DMS 273 (cell line): ENCODE measurements around the gene MRPL33.

Source experiments
- DNase-seq: peaks from one replicate; lab custom pipeline; 2025; ENCODE audit not compliant: unreplicated experiment; lab: John Stamatoyannopoulos, UW

The MRPL33 gene

DNA sequence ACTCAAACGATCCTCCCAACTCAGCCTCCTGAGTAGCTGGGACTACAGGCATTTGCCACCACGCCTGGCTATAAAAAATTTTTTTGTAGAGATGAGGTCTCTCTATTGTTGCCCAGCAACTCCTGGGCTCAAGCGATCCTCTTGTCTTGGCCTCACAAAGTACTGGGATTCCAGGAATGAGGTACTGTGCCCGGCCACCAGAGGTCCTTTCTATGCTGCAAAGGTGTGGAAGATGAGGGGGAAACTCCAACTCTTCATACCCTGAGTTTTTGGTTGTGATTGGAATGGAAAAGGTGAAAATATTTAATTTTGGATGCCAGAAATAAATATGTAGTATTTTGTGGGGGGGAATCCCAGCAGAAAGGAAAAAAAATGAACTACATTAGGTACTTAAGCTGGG lies 36.0 kb downstream of the MRPL33 start:
- peak; percentile 57 for DNase-seq

DNA sequence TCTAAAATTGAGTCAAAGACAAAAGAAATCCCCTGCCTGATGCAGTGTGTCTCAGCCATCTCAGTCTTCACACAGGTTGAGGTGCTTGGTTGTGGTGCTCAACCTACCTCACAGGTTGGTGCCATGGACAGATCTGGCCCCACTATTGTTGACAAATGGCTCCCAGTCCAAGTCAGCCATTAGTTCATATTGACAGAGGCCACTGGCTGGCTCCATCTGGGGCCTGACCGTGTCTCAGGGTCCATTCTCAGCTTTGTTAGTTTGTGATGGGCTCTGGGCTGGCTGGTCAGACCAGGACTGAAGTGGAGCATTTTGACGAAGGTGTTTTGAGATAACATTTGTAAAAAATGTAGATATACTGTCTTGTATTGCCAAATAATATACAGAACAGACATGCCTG lies 36.9 kb downstream of the MRPL33 start:
- no peak for DNase-seq

- DNase-seq, result no peak
These were observed 37.5 kb downstream of the MRPL33 start for GRCh38 chr2:27808984-27809383.

- DNase-seq, result no peak
These were observed 38.3 kb downstream of the MRPL33 start for GRCh38 chr2:27809761-27810241.

DNA sequence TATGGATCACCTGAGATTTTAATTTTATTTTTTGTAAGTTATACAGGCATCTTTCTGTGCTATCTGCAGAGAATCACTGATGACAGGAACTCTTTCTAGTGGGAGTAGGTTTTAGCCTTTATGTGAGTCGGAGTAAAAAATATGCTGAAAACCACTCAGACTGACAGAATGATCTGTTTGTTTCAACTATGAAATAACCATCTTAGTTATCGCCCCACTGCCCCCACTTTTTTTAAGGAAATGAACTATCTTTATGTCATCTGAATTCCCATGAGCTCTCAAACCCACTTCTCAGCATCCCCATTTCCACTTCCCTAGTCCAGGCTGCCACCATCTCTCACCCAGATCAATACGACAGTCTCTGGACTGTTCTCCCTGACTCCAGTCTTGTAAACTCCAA lies 38.9 kb downstream of the MRPL33 start:
- DNase-seq, result no peak

DNA sequence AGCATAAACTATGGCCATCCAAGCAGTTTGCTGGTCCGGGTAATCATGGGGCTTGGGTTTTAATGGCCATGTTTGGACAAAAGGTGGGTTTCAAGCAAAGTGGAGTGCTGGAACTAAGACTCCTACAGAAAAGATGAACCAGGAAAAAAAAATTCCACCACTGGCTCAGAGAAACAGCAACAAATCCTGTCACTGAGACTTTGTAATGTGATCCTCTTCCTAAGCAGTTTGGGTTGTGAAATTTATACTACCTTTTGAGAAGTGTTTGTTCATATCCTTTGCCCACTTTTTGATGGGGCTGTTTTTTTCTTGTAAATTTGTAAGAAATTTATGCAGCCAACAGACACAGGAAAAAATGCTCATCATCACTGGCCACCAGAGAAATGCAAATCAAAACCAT lies 40.2 kb downstream of the MRPL33 start:
- DNase-seq, result no peak

DNA sequence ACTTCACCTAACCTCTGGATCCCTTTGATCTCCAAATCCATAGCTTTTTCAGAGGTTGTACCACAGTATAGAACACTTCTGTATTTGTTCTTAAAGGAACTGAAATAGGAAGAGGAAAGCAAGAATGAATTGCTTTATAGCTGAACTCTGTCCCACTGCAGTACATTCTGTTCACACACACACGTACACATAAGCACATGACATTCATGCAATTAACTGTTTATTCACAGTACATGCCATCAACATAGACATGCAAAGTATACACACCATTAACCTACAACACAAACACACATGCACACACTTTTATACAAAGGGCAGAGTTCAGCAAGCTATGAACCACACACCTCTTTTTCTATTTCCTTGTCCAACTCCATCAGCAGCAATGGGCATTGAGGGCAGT lies 43.2 kb downstream of the MRPL33 start:
- DNase-seq, result no peak

DNA sequence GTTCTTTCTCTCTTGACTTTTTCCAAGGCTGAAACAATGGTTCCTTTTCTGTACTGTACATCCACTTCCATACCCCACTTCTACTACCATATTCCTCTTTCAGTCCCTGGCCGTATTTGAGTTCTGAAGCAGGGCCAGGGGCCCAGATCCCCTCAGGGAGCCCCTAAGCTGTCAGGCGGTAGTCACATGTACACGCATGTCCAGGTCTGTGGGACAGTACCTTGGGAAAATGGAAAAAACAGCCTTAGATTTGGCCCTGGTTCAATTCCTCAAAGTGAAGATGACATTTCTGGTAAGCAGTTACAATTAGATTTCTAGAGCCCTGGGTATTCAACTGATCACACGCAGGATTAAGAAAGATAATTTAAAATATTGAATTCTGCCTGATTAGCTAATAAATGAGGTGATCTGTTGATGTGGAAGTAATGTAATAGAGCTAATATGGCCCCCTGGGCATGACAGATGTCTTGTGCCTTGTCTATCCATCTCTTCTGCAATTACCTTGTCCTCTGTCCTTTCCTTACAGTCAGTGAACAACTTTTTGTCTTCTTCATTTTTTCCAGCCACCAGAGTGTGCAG lies 44.4 kb downstream of the MRPL33 start:
- DNase-seq, result no peak

DNA sequence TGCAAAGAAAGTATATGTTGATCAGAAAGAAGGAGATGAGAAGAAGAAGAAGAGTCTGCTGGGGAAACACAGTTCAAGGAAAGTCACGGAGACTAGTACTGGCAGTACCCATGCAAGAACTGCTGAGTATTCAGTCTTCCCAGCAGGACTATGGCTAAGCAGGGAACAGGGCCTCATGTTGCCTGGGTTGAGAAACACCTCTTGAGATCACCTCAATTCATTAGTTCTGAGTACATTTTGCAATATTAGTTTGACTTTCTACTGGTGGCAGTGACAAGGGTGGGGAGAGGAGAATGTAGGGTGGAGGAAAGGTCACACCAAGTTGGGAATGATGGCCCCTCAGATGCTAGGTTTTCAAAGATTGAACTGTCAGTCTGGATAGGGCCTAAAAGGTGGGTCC lies 50.5 kb downstream of the MRPL33 start:
- DNase-seq, result no peak

DNA sequence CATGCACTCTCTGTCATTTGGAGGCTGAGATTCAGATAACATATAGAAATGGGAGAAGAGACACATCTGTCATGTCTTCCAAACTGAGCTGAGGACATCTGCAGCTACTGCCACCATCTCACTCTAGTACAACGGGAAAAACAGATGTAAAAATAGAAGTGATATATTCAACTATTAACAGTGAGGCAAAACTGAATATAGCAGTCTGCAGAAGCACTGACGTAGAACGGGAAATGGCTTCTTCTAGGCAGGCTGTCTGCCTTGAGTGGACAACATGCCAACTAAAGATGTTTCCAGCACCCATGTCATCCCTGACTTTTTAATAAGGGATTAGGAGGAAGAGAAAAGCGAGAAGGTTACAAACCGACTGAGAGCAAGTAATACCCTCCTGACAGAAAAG lies 51.6 kb downstream of the MRPL33 start:
- no peak for DNase-seq

DNA sequence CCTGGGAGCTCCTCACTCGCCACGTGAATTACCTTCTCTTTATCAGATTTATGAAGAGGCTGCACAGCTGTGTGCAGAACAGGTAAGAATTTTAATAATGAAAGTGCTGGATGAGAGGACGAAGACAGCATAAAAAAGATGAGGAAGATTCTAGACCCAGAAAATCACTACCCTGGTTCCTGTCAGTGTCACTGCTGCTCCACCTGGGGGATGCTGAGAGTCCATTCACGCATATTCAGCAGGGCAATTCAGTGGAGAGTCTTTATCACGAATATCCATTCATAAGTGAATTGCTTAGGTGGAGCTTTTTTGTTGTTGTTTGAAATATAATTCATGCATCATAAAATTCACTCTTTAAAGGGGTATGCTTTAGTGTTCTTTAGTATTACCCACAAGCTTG lies 52.0 kb downstream of the MRPL33 start:
- no peak for DNase-seq

DNA sequence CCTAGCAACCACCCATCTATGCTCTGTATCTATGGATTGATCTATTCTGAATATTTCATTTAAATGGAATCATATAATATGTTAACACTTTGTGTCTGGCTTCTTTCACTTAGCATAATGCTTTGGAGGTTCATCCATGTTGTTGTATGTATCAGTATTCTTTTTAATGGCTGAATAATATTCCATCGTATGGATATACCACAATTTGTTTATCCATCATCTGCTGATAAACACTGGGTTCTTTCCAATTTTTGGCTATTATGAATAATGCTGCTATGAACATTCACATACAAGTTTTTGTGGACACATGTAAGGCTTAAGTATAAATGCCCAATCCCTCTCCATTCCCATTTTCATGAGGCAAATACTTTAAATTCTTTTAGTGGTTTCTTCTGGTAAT lies 52.9 kb downstream of the MRPL33 start:
- no peak for DNase-seq

DNA sequence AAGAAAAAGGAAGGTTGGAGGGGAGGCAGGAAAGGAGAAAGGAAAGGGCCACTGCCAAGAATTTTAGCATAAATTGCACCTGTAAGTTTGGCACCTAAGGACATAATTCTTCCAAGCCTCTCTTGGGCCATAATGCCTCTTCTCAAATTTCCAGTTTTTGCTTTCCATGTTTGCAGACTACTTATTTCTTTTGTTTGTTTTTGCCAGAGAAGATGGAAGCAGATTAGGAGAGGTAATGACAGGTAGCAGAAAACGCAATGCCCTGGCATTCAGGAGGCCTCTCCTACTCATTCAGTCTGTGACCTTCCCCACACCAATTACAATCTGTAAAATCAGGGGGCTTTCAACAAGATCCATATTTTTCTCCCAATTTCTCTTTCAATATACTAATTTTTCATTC lies 56.8 kb downstream of the MRPL33 start:
- DNase-seq, result no peak
